Mesenchymal stem cell (in vitro differentiated cells and primary cell): ENCODE data around the gene SYT7.

Source experiments
- DNase-seq: peaks from one replicate; pipeline ENCODE4 v3.0.0-alpha.2; 2013
- H2AFZ ChIP-seq: one replicate; pipeline ENCODE4 v1.6.1; 2013; ENCODE audit warnings: low read depth, mild to moderate bottlenecking, control low read depth, inconsistent platforms, low read length, moderate library complexity
- H2AK5ac ChIP-seq: 2 replicates; pipeline ENCODE4 v1.6.1; 2013; ENCODE audit warnings: low read length, moderate library complexity, mild to moderate bottlenecking, inconsistent platforms; ENCODE audit not compliant: severe bottlenecking
- H2BK120ac ChIP-seq: one replicate; pipeline ENCODE4 v1.6.1; 2013; ENCODE audit warnings: low read depth, mild to moderate bottlenecking, inconsistent platforms, low read length, moderate library complexity
- H2BK12ac ChIP-seq, 2 experiments: one replicate each; pipeline ENCODE4 v1.6.1; 2013; ENCODE audit warnings: inconsistent platforms in 2 of 2, low read length in 2 of 2, mild to moderate bottlenecking in 2 of 2, moderate library complexity in 2 of 2, control low read depth in 1 of 2
- H2BK15ac ChIP-seq: one replicate; pipeline ENCODE4 v1.6.1; 2013; ENCODE audit warnings: mild to moderate bottlenecking, low read depth, inconsistent platforms; ENCODE audit not compliant: poor library complexity, severe bottlenecking
- H2BK5ac ChIP-seq: 2 replicates; pipeline ENCODE4 v1.6.1; 2013; ENCODE audit warnings: low read depth, mild to moderate bottlenecking, low read length, control low read depth, inconsistent platforms; ENCODE audit not compliant: poor library complexity, severe bottlenecking
- H3K14ac ChIP-seq, 2 experiments: one replicate each; pipeline ENCODE4 v1.6.1; 2013; ENCODE audit warnings: inconsistent platforms in 2 of 2, low read length in 2 of 2, control low read depth in 1 of 2, mild to moderate bottlenecking in 1 of 2, moderate library complexity in 1 of 2
- H3K18ac ChIP-seq, 2 experiments: one replicate each; pipeline ENCODE4 v1.6.1; 2013; ENCODE audit warnings: inconsistent platforms in 2 of 2, low read length in 2 of 2, control low read depth in 1 of 2, low read depth in 1 of 2, mild to moderate bottlenecking in 1 of 2
- H3K23ac ChIP-seq, 2 experiments: one replicate each; pipeline ENCODE4 v1.6.1; 2013; ENCODE audit warnings: inconsistent platforms in 2 of 2, low read length in 2 of 2, mild to moderate bottlenecking in 2 of 2, moderate library complexity in 2 of 2, control low read depth in 1 of 2
- H3K27ac ChIP-seq: 2 replicates; pipeline ENCODE4 v1.5.1; 2013; ENCODE audit warnings: mild to moderate bottlenecking, moderate library complexity, low read length, control low read depth, inconsistent platforms; ENCODE audit not compliant: poor library complexity, severe bottlenecking
- H3K27me3 ChIP-seq, 2 experiments: 2 replicates each; pipeline versions ENCODE4 v1.6.1 to v1.7.0; 2013; ENCODE audit warnings: low read length in 2 of 2, mild to moderate bottlenecking in 2 of 2, moderate library complexity in 2 of 2, control low read depth in 1 of 2, inconsistent platforms in 1 of 2; ENCODE audit not compliant: control insufficient read depth in 1 of 2, insufficient read depth in 1 of 2
- H3K36me3 ChIP-seq, 2 experiments: 2 replicates each; pipeline versions ENCODE4 v1.6.1 to v1.7.0; 2013; ENCODE audit warnings: low read length in 2 of 2, control low read depth in 1 of 2, inconsistent platforms in 1 of 2, low read depth in 1 of 2, mild to moderate bottlenecking in 1 of 2; ENCODE audit not compliant: insufficient read depth in 2 of 2, control insufficient read depth in 1 of 2
- H3K4ac ChIP-seq, 2 experiments: one replicate each; pipeline ENCODE4 v1.6.1; 2013; ENCODE audit warnings: inconsistent platforms in 2 of 2, low read length in 2 of 2, mild to moderate bottlenecking in 2 of 2, moderate library complexity in 2 of 2, control low read depth in 1 of 2, low read depth in 1 of 2
- H3K4me1 ChIP-seq: 2 replicates; pipeline ENCODE4 v1.6.1; 2013; ENCODE audit warnings: low read depth, low read length, control low read depth; ENCODE audit not compliant: control insufficient read depth, insufficient read depth
- H3K4me2 ChIP-seq: 2 replicates; pipeline ENCODE4 v1.6.1; 2013; ENCODE audit warnings: low read length, mild to moderate bottlenecking, inconsistent platforms; ENCODE audit not compliant: poor library complexity, severe bottlenecking
- H3K4me3 ChIP-seq, 2 experiments: 2 replicates each; pipeline versions ENCODE4 v1.5.1 to v1.7.0; 2013; ENCODE audit warnings: low read length in 2 of 2, mild to moderate bottlenecking in 2 of 2, control low read depth in 1 of 2, low read depth in 1 of 2; ENCODE audit not compliant: insufficient read depth in 1 of 2
- H3K79me1 ChIP-seq: replicated peaks from 2 replicates; pipeline ENCODE4 v1.6.1; 2013; ENCODE audit warnings: mild to moderate bottlenecking, control low read depth, low read length, inconsistent platforms; ENCODE audit not compliant: poor library complexity, severe bottlenecking
- H3K9ac ChIP-seq: 2 replicates; pipeline ENCODE4 v1.7.0; 2013; ENCODE audit warnings: mild to moderate bottlenecking, low read length, moderate library complexity
- H3K9me3 ChIP-seq: 2 replicates; pipeline ENCODE4 v1.7.0; 2013; ENCODE audit warnings: mild to moderate bottlenecking, low read length; ENCODE audit not compliant: control insufficient read depth
- H4K8ac ChIP-seq: one replicate; pipeline ENCODE4 v1.6.1; 2013; ENCODE audit warnings: inconsistent platforms, mild to moderate bottlenecking, low read length, moderate library complexity
- H4K91ac ChIP-seq: one replicate; pipeline ENCODE4 v1.6.1; 2013; ENCODE audit warnings: mild to moderate bottlenecking, low read length, inconsistent platforms
- WGBS: methylation state at CpG from one replicate; pipeline ENCODE4 v1.1.7; 2013; ENCODE audit warnings: mixed read lengths; 5-methylcytosine and 5-hydroxymethylcytosine counted together

The SYT7 gene

DNA sequence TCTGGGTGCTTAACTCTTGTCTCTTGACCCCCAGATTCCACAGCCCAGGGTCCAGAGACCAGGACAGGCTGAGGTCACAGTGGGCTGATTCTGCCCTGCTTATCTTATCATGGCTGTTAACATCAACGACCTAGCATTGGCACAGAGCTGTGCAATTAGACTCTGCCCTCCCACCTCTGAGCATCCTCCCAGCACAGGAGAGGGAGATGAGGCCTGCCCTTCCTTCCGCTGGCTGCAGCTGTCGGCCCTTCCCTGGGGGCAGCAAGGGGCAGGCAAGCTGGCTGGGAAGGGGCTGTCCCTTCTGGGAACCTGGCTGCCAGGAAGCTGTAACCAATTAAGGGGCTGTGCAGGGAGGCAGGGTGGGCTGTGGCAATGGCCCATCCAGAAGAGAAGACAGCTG, 49.8 kb downstream of the SYT7 start:
- H3K9ac ChIP-seq = no peak overlapping the region
- no peak overlapping the region for H4K8ac ChIP-seq
- H2AK5ac ChIP-seq = no peak overlapping the region
- peaks cover 42 to 66% of the 10 kb centered on the region in 2 experiments for H3K27me3 ChIP-seq
- no peak overlapping the region for H3K18ac ChIP-seq
- no peak overlapping the region for H2BK120ac ChIP-seq
- H4K91ac ChIP-seq = no peak overlapping the region
- peaks cover 5% of the 10 kb centered on the region for H3K4me1 ChIP-seq
- no peak overlapping the region for H2BK15ac ChIP-seq
- no peak overlapping the region for H3K23ac ChIP-seq
- no peak for DNase-seq
- no peak overlapping the region for H2BK5ac ChIP-seq
- 34% methylated on average over 3 of the region's 3 CpGs for WGBS
- peaks cover 0 to 14% of the 10 kb centered on the region in 2 experiments for H3K36me3 ChIP-seq
- no peak overlapping the region for H2BK12ac ChIP-seq
- no peaks in the 10 kb centered on the region for H3K9me3 ChIP-seq
- H3K4me2 ChIP-seq = no peak overlapping the region
- no peak overlapping the region for H3K27ac ChIP-seq
- H3K14ac ChIP-seq = no peak overlapping the region
- no peak overlapping the region for H2AFZ ChIP-seq
- no peak overlapping the region for H3K4me3 ChIP-seq
- H3K79me1 ChIP-seq = no peaks in the 10 kb centered on the region
- no peak overlapping the region for H3K4ac ChIP-seq

GRCh38 chr11:61529537-61530225, 51.2 kb downstream of the SYT7 start:
- no peak overlapping the region for H4K91ac ChIP-seq
- no peak overlapping the region for H3K4me3 ChIP-seq
- no peak overlapping the region for H3K4me2 ChIP-seq
- H2BK5ac ChIP-seq = no peak overlapping the region
- no peak overlapping the region for H2BK120ac ChIP-seq
- peaks cover 35 to 66% of the 10 kb centered on the region in 2 experiments for H3K27me3 ChIP-seq
- no peak overlapping the region for H3K27ac ChIP-seq
- WGBS = 90% methylated on average over 20 of the region's 21 CpGs
- H4K8ac ChIP-seq = no peak overlapping the region
- H3K18ac ChIP-seq = no peak overlapping the region
- no peak overlapping the region for H3K4ac ChIP-seq
- no peak overlapping the region for H3K23ac ChIP-seq
- H3K9ac ChIP-seq = no peak overlapping the region
- no peak overlapping the region for H2BK15ac ChIP-seq
- H3K36me3 ChIP-seq = peaks cover 0 to 16% of the 10 kb centered on the region in 2 experiments
- H3K79me1 ChIP-seq = no peaks in the 10 kb centered on the region
- DNase-seq = no peak
- no peak overlapping the region for H2BK12ac ChIP-seq
- H3K9me3 ChIP-seq = no peaks in the 10 kb centered on the region
- H3K14ac ChIP-seq = no peak overlapping the region
- H2AFZ ChIP-seq = no peak overlapping the region
- H2AK5ac ChIP-seq = no peak overlapping the region
- H3K4me1 ChIP-seq = peaks cover 5% of the 10 kb centered on the region

DNA sequence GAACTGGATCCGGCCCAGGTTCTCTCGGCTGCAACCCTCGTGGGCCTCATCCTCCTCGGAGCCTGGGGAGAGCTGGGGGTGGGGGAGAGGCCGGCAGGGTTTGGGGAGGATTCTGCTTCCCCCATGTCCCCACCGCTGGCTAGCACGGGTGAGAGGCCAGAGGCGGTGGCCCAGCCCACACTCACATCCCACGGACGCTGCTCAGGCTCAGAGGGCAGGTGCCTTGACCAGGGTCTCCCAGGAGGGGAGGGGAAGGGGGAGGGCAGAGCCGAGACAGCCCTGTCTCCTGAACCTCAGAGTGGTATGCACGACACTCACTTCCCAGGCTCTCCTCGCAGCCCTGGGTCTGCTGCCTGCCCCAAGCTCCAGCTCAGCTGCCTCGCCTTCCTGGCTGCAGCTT, 52.8 kb downstream of the SYT7 start:
- H3K14ac ChIP-seq = no peak overlapping the region
- no peak for DNase-seq
- WGBS = 53% methylated on average over 8 of the region's 14 CpGs

GRCh38 chr11:61526956-61527731, 53.7 kb downstream of the SYT7 start:
- Histone ChIP-seq H3K4me2 (no peak overlapping the region), H3K79me1 (no peaks in the 10 kb centered on the region), H3K4me3 (no peak overlapping the region), H3K4ac (no peak overlapping the region), H2BK120ac (no peak overlapping the region), H3K14ac (peak overlapping the region in 1 of 2 experiments; percentile 63), H4K91ac (no peak overlapping the region), H3K36me3 (peaks cover 0 to 32% of the 10 kb centered on the region in 2 experiments), H3K9me3 (no peaks in the 10 kb centered on the region), H3K27ac (no peak overlapping the region), H3K4me1 (no peaks in the 10 kb centered on the region), H2BK5ac (no peak overlapping the region), H3K27me3 (peaks cover 25 to 73% of the 10 kb centered on the region in 2 experiments), H2BK12ac (no peak overlapping the region), H3K9ac (no peak overlapping the region), H3K18ac (no peak overlapping the region), H4K8ac (no peak overlapping the region), H2AK5ac (no peak overlapping the region), H2AFZ (no peak overlapping the region), H2BK15ac (no peak overlapping the region), H3K23ac (no peak overlapping the region)
- 82% methylated on average over 18 of the region's 20 CpGs for WGBS
- no peak for DNase-seq

More for the DNA sequence above, 52.8 kb downstream of the SYT7 start:
- H2BK12ac ChIP-seq = no peak overlapping the region
- H3K9ac ChIP-seq = no peak overlapping the region
- H3K4me2 ChIP-seq = no peak overlapping the region
- peaks cover 5% of the 10 kb centered on the region for H3K4me1 ChIP-seq
- no peak overlapping the region for H2BK15ac ChIP-seq
- no peak overlapping the region for H2BK5ac ChIP-seq
- no peak overlapping the region for H3K18ac ChIP-seq
- peaks cover 25 to 67% of the 10 kb centered on the region in 2 experiments for H3K27me3 ChIP-seq
- no peak overlapping the region for H2AK5ac ChIP-seq
- H3K36me3 ChIP-seq = peaks cover 0 to 24% of the 10 kb centered on the region in 2 experiments
- no peaks in the 10 kb centered on the region for H3K9me3 ChIP-seq
- no peak overlapping the region for H2BK120ac ChIP-seq
- no peak overlapping the region for H4K91ac ChIP-seq
- no peak overlapping the region for H3K23ac ChIP-seq
- H4K8ac ChIP-seq = no peak overlapping the region
- no peaks in the 10 kb centered on the region for H3K79me1 ChIP-seq
- H3K27ac ChIP-seq = no peak overlapping the region
- H3K4me3 ChIP-seq = no peak overlapping the region
- no peak overlapping the region for H3K4ac ChIP-seq
- no peak overlapping the region for H2AFZ ChIP-seq
